ENCODE data around the gene SORBS1. TPM values are rescaled to one million over a fixed set of nuclear protein-coding genes. Genes with fewer than 3 reads are reported as not detected.

Gene SORBS1
- total RNA-seq, 1 donor from 2014 or later = 16.1 TPM

DNA sequence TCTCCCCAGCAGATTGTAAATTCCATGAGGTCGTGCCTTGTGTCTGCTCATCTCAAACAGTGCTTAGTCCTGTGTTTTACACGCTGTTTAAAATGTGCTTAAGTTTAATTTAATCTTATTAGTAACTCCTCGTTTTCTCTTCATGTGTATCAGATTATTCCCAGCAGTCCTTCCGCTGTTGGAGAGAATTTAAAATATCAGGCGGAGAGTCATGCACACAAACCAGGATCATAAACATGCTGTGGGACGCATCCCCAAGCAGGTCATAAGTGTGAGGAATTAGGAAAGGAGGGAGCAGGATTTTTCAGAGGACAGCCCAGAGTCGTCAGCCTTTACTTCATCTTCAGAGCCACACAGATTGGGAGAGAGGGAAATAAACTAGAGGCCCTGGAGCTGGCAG, 4.2 kb upstream of the SORBS1 start:
- H3K9me3 ChIP-seq (ENCODE audit: low read depth) = no peaks in the 10 kb centered on the region
- Mint-ChIP-seq H3K4me1 (peaks cover 13% of the 10 kb centered on the region), H3K9me3 (no peaks in the 10 kb centered on the region), H3K36me3 (no peaks in the 10 kb centered on the region), H3K27ac (no peak overlapping the region), H3K4me3 (no peak overlapping the region), H3K27me3 (ENCODE audit: insufficient read depth, low read depth) (peaks cover 15% of the 10 kb centered on the region)
- H3K27ac ChIP-seq = no peak overlapping the region
- no peaks in the 10 kb centered on the region for H3K4me1 ChIP-seq
- TF ChIP-seq, protein P1, sequence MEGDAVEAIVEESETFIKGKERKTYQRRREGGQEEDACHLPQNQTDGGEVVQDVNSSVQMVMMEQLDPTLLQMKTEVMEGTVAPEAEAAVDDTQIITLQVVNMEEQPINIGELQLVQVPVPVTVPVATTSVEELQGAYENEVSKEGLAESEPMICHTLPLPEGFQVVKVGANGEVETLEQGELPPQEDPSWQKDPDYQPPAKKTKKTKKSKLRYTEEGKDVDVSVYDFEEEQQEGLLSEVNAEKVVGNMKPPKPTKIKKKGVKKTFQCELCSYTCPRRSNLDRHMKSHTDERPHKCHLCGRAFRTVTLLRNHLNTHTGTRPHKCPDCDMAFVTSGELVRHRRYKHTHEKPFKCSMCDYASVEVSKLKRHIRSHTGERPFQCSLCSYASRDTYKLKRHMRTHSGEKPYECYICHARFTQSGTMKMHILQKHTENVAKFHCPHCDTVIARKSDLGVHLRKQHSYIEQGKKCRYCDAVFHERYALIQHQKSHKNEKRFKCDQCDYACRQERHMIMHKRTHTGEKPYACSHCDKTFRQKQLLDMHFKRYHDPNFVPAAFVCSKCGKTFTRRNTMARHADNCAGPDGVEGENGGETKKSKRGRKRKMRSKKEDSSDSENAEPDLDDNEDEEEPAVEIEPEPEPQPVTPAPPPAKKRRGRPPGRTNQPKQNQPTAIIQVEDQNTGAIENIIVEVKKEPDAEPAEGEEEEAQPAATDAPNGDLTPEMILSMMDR (IDR thresholded peaks at IDR 0.05) = no peak
- TF ChIP-seq EZH2 (IDR thresholded peaks at IDR 0.05) = no peak
- TF ChIP-seq EZH2phosphoT487 (IDR thresholded peaks at IDR 0.05) = no peak
- H3K27me3 ChIP-seq = peaks cover 6% of the 10 kb centered on the region
- H3K4me2 ChIP-seq = no peak overlapping the region
- peaks cover 4% of the 10 kb centered on the region for H4K20me1 ChIP-seq (ENCODE audit: low read depth)
- no peaks in the 10 kb centered on the region for H3K36me3 ChIP-seq
- H3F3A ChIP-seq (ENCODE audit: low read depth) = peaks cover 19% of the 10 kb centered on the region
- no peak for DNase-seq (ENCODE audit: low spot score)
- peaks cover 2% of the 10 kb centered on the region for H3K79me2 ChIP-seq (ENCODE audit: low read depth)
- peak overlapping the region; percentile 23 for H2AFZ ChIP-seq (replicated peaks)
- no peak overlapping the region for H3K9ac ChIP-seq
- H3K4me3 ChIP-seq = no peak overlapping the region

DNA sequence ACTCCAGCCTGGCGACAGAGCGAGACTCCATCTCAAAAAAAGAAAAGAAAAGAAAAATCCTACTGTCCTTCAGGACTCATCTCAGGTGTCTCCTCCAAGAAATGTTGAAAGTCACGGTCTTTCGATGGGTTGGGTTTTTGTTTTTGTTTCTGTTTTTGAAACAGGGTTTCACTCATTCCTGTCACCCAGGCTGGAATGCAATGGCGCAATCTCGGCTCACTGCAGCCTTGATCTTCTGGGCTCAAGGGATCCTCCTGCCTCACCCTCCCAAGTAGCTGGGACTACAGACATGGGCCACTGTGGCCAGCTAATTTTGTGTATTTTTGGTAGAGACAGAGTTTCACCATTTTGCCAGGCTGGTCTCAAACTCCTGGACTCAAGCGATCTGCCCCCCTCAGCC, 3.1 kb upstream of the SORBS1 start:
- Histone ChIP-seq H3K9me3 (ENCODE audit: low read depth) (no peaks in the 10 kb centered on the region), H3K9ac (no peak overlapping the region), H3K27me3 (peaks cover 15% of the 10 kb centered on the region), H3K27ac (no peak overlapping the region), H3K4me2 (no peak overlapping the region), H2AFZ (replicated peaks) (no peak overlapping the region), H3F3A (ENCODE audit: low read depth) (peaks cover 29% of the 10 kb centered on the region), H3K36me3 (no peaks in the 10 kb centered on the region), H3K79me2 (ENCODE audit: low read depth) (peaks cover 2% of the 10 kb centered on the region), H3K4me1 (peaks cover 10% of the 10 kb centered on the region), H4K20me1 (ENCODE audit: low read depth) (peaks cover 14% of the 10 kb centered on the region), H3K4me3 (no peak overlapping the region)
- H3K4me1 Mint-ChIP-seq = peaks cover 23% of the 10 kb centered on the region
- H3K27ac Mint-ChIP-seq = no peak overlapping the region
- H3K4me3 Mint-ChIP-seq = no peak overlapping the region
- DNase-seq (ENCODE audit: low spot score) = no peak
- peaks cover 23% of the 10 kb centered on the region for H3K27me3 Mint-ChIP-seq (ENCODE audit: insufficient read depth, low read depth)
- no peaks in the 10 kb centered on the region for H3K36me3 Mint-ChIP-seq
- H3K9me3 Mint-ChIP-seq = no peaks in the 10 kb centered on the region
- TF ChIP-seq EZH2 (IDR thresholded peaks at IDR 0.05) = no peak
- TF ChIP-seq, protein P1 (IDR thresholded peaks at IDR 0.05) = no peak
- no peak for TF ChIP-seq EZH2phosphoT487 (IDR thresholded peaks at IDR 0.05)

DNA sequence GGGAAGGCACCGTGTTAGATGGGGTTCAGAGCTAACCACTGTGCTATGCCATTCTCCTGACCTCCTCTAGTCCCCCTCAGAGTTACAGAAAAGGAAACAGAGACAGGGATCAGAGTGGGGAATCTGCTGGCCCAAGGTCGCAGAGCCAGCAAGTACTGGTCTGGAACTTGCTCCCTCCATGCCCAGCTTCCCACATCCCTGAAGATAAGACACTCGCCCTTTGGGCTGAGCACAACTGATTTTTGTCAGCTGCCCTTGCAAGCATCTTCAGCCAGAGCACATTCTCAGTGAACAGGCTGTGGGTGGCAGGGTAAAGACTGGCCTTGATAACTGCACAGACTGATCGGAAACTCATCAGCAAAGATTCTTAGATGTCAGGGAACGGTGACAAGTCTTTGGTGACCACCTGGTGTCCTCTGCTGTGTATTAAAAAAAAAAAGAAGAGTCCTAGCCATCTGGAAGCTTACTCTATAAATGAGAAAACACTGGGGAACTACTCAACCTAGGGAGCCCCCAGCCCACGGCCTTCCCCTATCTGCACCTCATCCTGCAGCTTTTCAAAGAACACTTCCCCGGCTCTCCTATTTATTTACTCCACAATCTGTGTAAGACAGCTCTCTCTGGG, 1.3 kb upstream of the SORBS1 start:
- peaks cover 29% of the 10 kb centered on the region for H3K27me3 Mint-ChIP-seq (ENCODE audit: insufficient read depth, low read depth)
- H3K9me3 Mint-ChIP-seq = no peaks in the 10 kb centered on the region
- peaks cover 2% of the 10 kb centered on the region for H3K79me2 ChIP-seq (ENCODE audit: low read depth)
- no peak overlapping the region for H3K9ac ChIP-seq
- H3F3A ChIP-seq (ENCODE audit: low read depth) = peaks cover 34% of the 10 kb centered on the region
- DNase-seq (ENCODE audit: low spot score) = no peak
- no peaks in the 10 kb centered on the region for H3K36me3 Mint-ChIP-seq
- no peak overlapping the region for H3K4me3 Mint-ChIP-seq
- no peak overlapping the region for H3K27ac ChIP-seq
- H3K27me3 ChIP-seq = peaks cover 15% of the 10 kb centered on the region
- no peak overlapping the region for H3K27ac Mint-ChIP-seq
- H3K4me1 Mint-ChIP-seq = peaks cover 33% of the 10 kb centered on the region
- no peaks in the 10 kb centered on the region for H3K36me3 ChIP-seq
- H3K9me3 ChIP-seq (ENCODE audit: low read depth) = no peaks in the 10 kb centered on the region
- peaks cover 20% of the 10 kb centered on the region for H4K20me1 ChIP-seq (ENCODE audit: low read depth)
- no peak overlapping the region for H2AFZ ChIP-seq (replicated peaks)
- no peak for TF ChIP-seq EZH2 (IDR thresholded peaks at IDR 0.05)
- H3K4me2 ChIP-seq = no peak overlapping the region
- H3K4me3 ChIP-seq = no peak overlapping the region
- peaks cover 20% of the 10 kb centered on the region for H3K4me1 ChIP-seq

DNA sequence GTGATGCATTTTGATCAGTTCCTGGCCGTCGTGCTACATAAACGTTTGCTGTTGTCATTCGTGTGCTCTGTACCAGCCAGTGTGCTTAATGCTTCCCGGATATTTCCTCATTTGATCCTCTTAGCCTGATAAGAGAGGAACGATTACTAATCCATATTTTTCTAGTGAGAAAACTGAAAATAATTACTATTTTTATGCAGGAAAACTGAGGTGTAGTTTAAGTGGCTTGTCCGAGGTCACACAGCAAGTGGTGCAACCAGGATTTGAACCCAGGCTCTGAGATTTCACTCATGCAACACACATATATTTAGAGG, 650 bp upstream of the SORBS1 start:
- H3K4me1 ChIP-seq = peaks cover 20% of the 10 kb centered on the region
- peaks cover 34% of the 10 kb centered on the region for H3F3A ChIP-seq (ENCODE audit: low read depth)
- no peak overlapping the region for H3K9ac ChIP-seq
- no peak overlapping the region for H3K27ac Mint-ChIP-seq
- peak overlapping the region; percentile 51 for H3K4me2 ChIP-seq
- no peak for DNase-seq (ENCODE audit: low spot score)
- TF ChIP-seq EZH2phosphoT487 (IDR thresholded peaks at IDR 0.05) = no peak
- TF ChIP-seq, protein P1 (IDR thresholded peaks at IDR 0.05) = no peak
- TF ChIP-seq EZH2 (IDR thresholded peaks at IDR 0.05) = no peak
- H3K36me3 Mint-ChIP-seq = no peaks in the 10 kb centered on the region
- H3K4me3 Mint-ChIP-seq = peak overlapping the region; percentile 85
- H3K36me3 ChIP-seq = no peaks in the 10 kb centered on the region
- no peak overlapping the region for H2AFZ ChIP-seq (replicated peaks)
- peaks cover 2% of the 10 kb centered on the region for H3K79me2 ChIP-seq (ENCODE audit: low read depth)
- peaks cover 20% of the 10 kb centered on the region for H4K20me1 ChIP-seq (ENCODE audit: low read depth)
- H3K4me3 ChIP-seq = peak overlapping the region; percentile 79
- no peaks in the 10 kb centered on the region for H3K9me3 Mint-ChIP-seq
- peaks cover 31% of the 10 kb centered on the region for H3K27me3 Mint-ChIP-seq (ENCODE audit: insufficient read depth, low read depth)
- no peaks in the 10 kb centered on the region for H3K9me3 ChIP-seq (ENCODE audit: low read depth)
- peaks cover 15% of the 10 kb centered on the region for H3K27me3 ChIP-seq
- no peak overlapping the region for H3K27ac ChIP-seq
- H3K4me1 Mint-ChIP-seq = peaks cover 33% of the 10 kb centered on the region

Measured in neural progenitor cell (in vitro differentiated cells).